Spleen (tissue), 11 donors: ENCODE measurements around the gene PCCA. TPM values are rescaled to one million over a fixed set of nuclear protein-coding genes. Genes with fewer than 3 reads are reported as not detected.
"Not testable (repeated sequence)": the region's sequence is repeated elsewhere in the genome, so short reads cannot be mapped to it uniquely, and the experiment has no call there.

Experiments
- DNase-seq: peaks from one replicate; pipeline ENCODE4 v3.0.0-alpha.2; 2020
- H3K27ac ChIP-seq, 8 donors: fragments of 200-600 bp; sonication (generic) in 7 of 8; 1 replicate in 4 of 8; 2 replicates in 4 of 8; pipeline versions ENCODE4 v1.5.0 to v1.8.0; 2016 to 2021; ENCODE audit warnings: inconsistent platforms in 4 of 8, mild to moderate bottlenecking in 4 of 8, moderate library complexity in 1 of 8
- H3K27me3 ChIP-seq, 7 donors: fragments of 200-600 bp; sonication (generic) in 6 of 7; replicated peaks in 1 of 7; 1 replicate in 4 of 7; 2 replicates in 3 of 7; pipeline versions ENCODE4 v1.5.0 to v1.8.0; 2016 to 2021; ENCODE audit warnings: inconsistent platforms in 3 of 7, mild to moderate bottlenecking in 1 of 7
- H3K36me3 ChIP-seq, 6 donors: fragments of 200-600 bp; sonication (generic) in 5 of 6; 1 replicate in 4 of 6; 2 replicates in 2 of 6; pipeline versions ENCODE4 v1.5.0 to v1.8.0; 2016 to 2021; ENCODE audit warnings: inconsistent platforms in 2 of 6
- H3K4me1 ChIP-seq, 6 donors: fragments of 200-600 bp; sonication (generic) in 5 of 6; 1 replicate in 3 of 6; 2 replicates in 3 of 6; pipeline versions ENCODE4 v1.5.0 to v1.8.0; 2016 to 2021; ENCODE audit warnings: inconsistent platforms in 3 of 6
- H3K4me3 ChIP-seq, 8 donors: fragments of 200-600 bp; sonication (generic) in 7 of 8; 1 replicate in 4 of 8; 2 replicates in 4 of 8; pipeline versions ENCODE4 v1.5.0 to v1.8.0; 2016 to 2021; ENCODE audit warnings: inconsistent platforms in 4 of 8, mild to moderate bottlenecking in 4 of 8, moderate library complexity in 2 of 8
- H3K9me3 ChIP-seq, 8 donors: fragments of 200-600 bp; sonication (generic) in 7 of 8; 1 replicate in 4 of 8; 2 replicates in 4 of 8; pipeline versions ENCODE4 v1.5.0 to v1.8.0; 2016 to 2021; ENCODE audit warnings: inconsistent platforms in 4 of 8
- CTCF ChIP-seq, 11 experiments: fragments of 200-600 bp in 7 of 11; fragments of 450-650 bp in 4 of 11; sonication (generic) in 4 of 11; IDR thresholded peaks in 8 of 11; conservative IDR thresholded peaks in 3 of 11; 1 replicate in 7 of 11; 2 replicates in 4 of 11; pipeline versions ENCODE4 v1.4.0 to v1.8.0; 2016 to 2021; ENCODE audit warnings: antibody characterized with exemption in 11 of 11, inconsistent platforms in 4 of 11, mild to moderate bottlenecking in 1 of 11
- POLR2A ChIP-seq, 3 donors: fragments of 450-650 bp; IDR thresholded peaks; one replicate each; pipeline ENCODE4 v1.5.1; 2017; ENCODE audit warnings: antibody characterized with exemption in 3 of 3, mild to moderate bottlenecking in 1 of 3
- POLR2AphosphoS5 ChIP-seq, 3 donors: sonication (generic); formaldehyde crosslinking; IDR thresholded peaks; one replicate each; pipeline ENCODE4 v1.5.1; 2017; ENCODE audit warnings: antibody characterized with exemption in 3 of 3
- WGBS, 5 donors: extraction: QIAGEN DNeasy Blood & Tissue Kit in 3 of 5; methylation state at CpG; one replicate each; pipeline versions ENCODE4 v1.1.5 to v1.1.7; 2013 to 2018; 5-methylcytosine and 5-hydroxymethylcytosine counted together
- intact Hi-C: fragments of 100-400 bp; cut with DNase I; formaldehyde crosslinking; loops from one replicate; pipeline ENCODE4 v1.15.0; 2023; ENCODE audit warnings: low total_unique reads
- polyA plus RNA-seq, 3 donors: library from polyadenylated mRNA; stranded (reverse); fragments of 200-250 nt; gene quantifications; one replicate each; pipeline ENCODE4 v1.2.1, GENCODE V29; 2013
- total RNA-seq, 7 donors: library from RNA; depleted of rRNA in 3 of 7; stranded (reverse); fragments of >200 nt in 3 of 7; fragmentation: NEBNext Ultra II Directional in 4 of 7; extraction: Animal tissue kit (Norgen Biotek cat#: 25700) in 4 of 7; gene quantifications; one replicate each; pipeline versions ENCODE4 v1.1.0 to v1.2.1, GENCODE V29; 2016 to 2021
- donor health status: healthy with polysubstance abuse.
- donor health status: DM: no; HTN: no; CAD: no; lungs with moderate emphysema.
- donor health status: DM: no; HTN: no; CAD: no.
- donor health status: Bipolar disorder and iron deficiency.
- donor health status: healthy.
- donor health status: DM: no; HTN: no; CAD: no.
- donor health status: DM: yes; HTN: yes; CAD: no.

The PCCA gene
- total and polyA plus RNA-seq, 10 donors: 9.3 to 54.9 (median 43.9) TPM

DNA sequence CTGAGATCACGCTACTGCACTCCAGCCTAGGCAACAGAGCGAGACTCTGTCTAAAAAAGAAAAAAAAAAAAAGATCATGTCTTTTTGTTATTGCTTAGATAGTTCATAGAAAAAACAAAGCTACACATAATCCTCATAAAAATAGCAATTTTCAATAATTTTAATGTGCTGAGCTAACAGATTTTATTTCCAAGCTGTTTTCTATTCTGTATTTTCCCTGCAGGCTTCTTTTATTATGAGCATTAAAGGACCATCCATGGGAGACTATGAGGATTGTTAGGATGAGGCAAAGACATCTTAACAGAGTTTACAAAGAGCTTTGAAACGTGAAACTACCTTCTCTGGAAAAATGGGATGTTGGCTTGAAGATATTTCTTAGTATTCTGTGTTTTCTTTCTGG lies 71.6 kb downstream of the PCCA start:
- H3K9me3 ChIP-seq: no peaks in the 10 kb centered on the region
- no peak for DNase-seq
- H3K27me3 ChIP-seq: no peaks in the 10 kb centered on the region
- H3K36me3 ChIP-seq: peaks cover 0 to 35% (median 4%) of the 10 kb centered on the region in 6 donors
- H3K27ac ChIP-seq: no peak overlapping the region
- WGBS, 5 donors: 92 to 97% (median 95%) methylated on average over 3 of the region's 3 CpGs
- no peak overlapping the region for H3K4me3 ChIP-seq
- intact Hi-C loops: no loop called here
- TF ChIP-seq CTCF (IDR thresholded peaks at IDR 0.05 in 8 of 11, conservative IDR thresholded peaks at IDR 0.05 in 3 of 11): no peak
- TF ChIP-seq POLR2AphosphoS5 (IDR thresholded peaks at IDR 0.05): no peak
- H3K4me1 ChIP-seq: no peaks in the 10 kb centered on the region

- Histone ChIP-seq H3K27me3 (no peaks in the 10 kb centered on the region), H3K4me3 (no peak overlapping the region), H3K4me1 (peaks cover 0 to 5% (median 0%) of the 10 kb centered on the region in 6 donors), H3K27ac (no peak overlapping the region), H3K9me3 (no peaks in the 10 kb centered on the region), H3K36me3 (peaks cover 0 to 9% (median 0%) of the 10 kb centered on the region in 6 donors)
- no peak for DNase-seq
- intact Hi-C loops: no loop called here
- WGBS, 5 donors: 89 to 100% (median 96%) methylated on average over 1 of the region's 1 CpG
- TF ChIP-seq CTCF (IDR thresholded peaks at IDR 0.05 in 8 of 11, conservative IDR thresholded peaks at IDR 0.05 in 3 of 11): no peak
- no peak for TF ChIP-seq POLR2AphosphoS5 (IDR thresholded peaks at IDR 0.05)
Observed at GRCh38 chr13:100163375-100163774, 74.5 kb downstream of the PCCA start.

GRCh38 chr13:100173203-100173602 lies 84.3 kb downstream of the PCCA start:
- Histone ChIP-seq H3K36me3 (peaks cover 0 to 9% (median 0%) of the 10 kb centered on the region in 6 donors), H3K4me3 (no peak overlapping the region), H3K27me3 (no peaks in the 10 kb centered on the region), H3K27ac (no peak overlapping the region), H3K4me1 (peaks cover 0 to 3% (median 0%) of the 10 kb centered on the region in 6 donors), H3K9me3 (no peaks in the 10 kb centered on the region)
- WGBS, 5 donors: 85 to 99% (median 96%) methylated on average over 5 of the region's 5 CpGs
- no peak for TF ChIP-seq CTCF (IDR thresholded peaks at IDR 0.05 in 8 of 11, conservative IDR thresholded peaks at IDR 0.05 in 3 of 11)
- TF ChIP-seq POLR2AphosphoS5 (IDR thresholded peaks at IDR 0.05): no peak
- TF ChIP-seq POLR2A (IDR thresholded peaks at IDR 0.05): no peak
- intact Hi-C loops: no loop called here
- DNase-seq: no peak

- H3K9me3 ChIP-seq, DNase-seq, H3K4me3 ChIP-seq, H3K27ac ChIP-seq, H3K27me3 ChIP-seq, H3K36me3 ChIP-seq, H3K4me1 ChIP-seq, intact Hi-C loops: not testable (repeated sequence)
- 90 to 99% (median 98%) methylated on average over 4 of the region's 4 CpGs for WGBS, 5 donors
Observed at GRCh38 chr13:100174455-100174854, 85.6 kb downstream of the PCCA start.
